22Rv1 (cell line): Measurements from ENCODE around the gene ZBTB25.

Experiments used
- H3K27ac ChIP-seq: fragments of 450-650 bp; 2 replicates; pipeline ENCODE4 v1.5.1; 2017
- ZFX ChIP-seq: fragments of 450-650 bp; IDR thresholded peaks from 2 replicates; pipeline ENCODE4 v1.6.1; 2017; ENCODE audit warnings: antibody characterized with exemption, borderline replicate concordance
- TF ChIP-seq, protein P1 (sequence below): fragments of 450-650 bp; IDR thresholded peaks from 2 replicates; pipeline ENCODE4 v1.5.1; 2017; ENCODE audit warnings: mild to moderate bottlenecking

Gene ZBTB25

DNA sequence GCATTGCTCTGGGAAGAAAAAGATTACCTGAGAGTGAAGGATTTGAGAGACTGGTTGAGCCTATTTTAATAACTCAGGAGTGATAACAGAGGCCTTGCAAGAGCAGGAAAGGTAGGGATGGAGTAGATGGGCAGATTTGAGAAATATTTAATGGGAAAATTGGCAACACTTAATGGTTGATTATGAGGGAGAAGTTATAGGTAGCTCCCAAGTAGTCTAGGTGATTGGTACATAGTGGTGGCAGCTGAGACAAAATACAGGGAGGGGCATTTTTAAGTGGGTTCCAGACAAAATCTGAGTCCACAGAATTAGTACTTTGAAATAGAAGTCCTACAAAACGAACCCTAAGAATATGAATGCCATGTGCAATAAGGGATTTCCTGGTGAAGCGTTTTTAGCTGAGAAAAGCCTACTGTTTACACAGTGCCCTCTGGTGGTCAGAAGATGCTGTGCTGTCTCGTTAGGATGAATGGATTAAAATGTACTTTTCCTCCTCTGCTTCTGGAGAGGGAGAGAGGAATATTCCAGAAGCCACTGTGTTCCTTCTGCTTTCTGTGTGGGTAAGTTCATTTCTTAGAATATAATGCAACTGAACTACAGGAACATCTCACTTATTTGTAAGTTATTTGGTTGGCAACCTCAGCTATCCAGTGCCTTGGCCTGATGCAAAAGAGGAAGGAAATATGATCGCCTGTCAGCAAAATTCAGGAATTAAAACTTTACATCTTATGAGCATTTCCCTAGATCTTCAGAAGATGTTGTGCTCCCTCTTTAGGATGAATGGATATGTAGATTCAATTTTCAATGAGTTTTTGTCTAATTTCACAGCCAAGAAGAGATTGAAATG lies 7.4 kb upstream of the ZBTB25 start:
- TF ChIP-seq, protein P1, sequence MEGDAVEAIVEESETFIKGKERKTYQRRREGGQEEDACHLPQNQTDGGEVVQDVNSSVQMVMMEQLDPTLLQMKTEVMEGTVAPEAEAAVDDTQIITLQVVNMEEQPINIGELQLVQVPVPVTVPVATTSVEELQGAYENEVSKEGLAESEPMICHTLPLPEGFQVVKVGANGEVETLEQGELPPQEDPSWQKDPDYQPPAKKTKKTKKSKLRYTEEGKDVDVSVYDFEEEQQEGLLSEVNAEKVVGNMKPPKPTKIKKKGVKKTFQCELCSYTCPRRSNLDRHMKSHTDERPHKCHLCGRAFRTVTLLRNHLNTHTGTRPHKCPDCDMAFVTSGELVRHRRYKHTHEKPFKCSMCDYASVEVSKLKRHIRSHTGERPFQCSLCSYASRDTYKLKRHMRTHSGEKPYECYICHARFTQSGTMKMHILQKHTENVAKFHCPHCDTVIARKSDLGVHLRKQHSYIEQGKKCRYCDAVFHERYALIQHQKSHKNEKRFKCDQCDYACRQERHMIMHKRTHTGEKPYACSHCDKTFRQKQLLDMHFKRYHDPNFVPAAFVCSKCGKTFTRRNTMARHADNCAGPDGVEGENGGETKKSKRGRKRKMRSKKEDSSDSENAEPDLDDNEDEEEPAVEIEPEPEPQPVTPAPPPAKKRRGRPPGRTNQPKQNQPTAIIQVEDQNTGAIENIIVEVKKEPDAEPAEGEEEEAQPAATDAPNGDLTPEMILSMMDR, result peak; percentile 96
- TF ChIP-seq ZFX, result no peak
- H3K27ac ChIP-seq, result 0 out of 2 replicates have a peak overlapping the region, but pooled peaks have one; percentile 3

DNA sequence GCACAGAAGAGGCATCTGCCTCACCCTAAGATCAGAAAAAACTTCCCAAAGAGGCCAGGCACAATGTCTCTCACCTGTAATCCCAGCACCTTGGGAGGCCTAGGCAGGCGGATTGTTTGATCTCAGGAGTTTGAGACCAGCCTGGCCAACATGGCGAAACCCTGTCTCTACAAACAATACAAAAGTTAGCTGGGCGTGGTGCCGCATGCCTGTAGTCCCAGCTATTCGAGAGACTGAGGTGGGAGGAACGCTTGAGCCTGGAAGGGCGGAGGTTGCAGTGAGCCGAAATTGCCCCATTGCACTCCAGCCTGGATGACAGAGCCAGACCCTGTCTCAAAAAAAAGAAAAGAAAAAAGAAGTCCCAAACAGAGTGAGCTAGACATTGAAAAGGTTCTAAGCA lies 5.4 kb upstream of the ZBTB25 start:
- TF ChIP-seq ZFX, result no peak
- TF ChIP-seq, protein P1, result no peak
- no peak overlapping the region for H3K27ac ChIP-seq

DNA sequence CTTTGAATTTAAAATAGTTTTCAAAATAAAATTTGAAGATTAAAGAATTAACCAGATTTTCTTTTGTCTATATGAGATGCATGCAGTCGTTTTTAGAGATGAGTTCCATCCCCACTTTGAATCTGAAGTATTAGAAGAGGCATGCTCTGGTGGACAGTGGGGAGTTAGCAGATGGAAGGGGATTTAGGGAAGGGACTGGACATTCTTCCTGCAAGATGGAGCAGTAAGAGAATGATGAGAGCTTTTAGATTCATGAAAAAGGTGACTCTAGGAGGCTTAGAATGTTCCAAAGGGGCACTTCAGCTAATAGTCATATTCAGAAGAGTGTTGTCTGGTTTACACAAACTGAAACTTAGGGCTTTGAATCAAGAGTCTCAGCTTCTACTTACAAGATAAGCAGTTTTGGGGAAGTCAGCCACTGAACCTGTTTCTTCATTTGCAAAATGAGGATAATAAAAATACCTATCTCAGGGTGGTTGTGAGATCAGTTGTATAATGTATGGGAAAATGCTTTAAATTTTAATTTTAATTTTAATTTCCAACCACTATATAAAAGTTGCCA lies 4.7 kb upstream of the ZBTB25 start:
- no peak for TF ChIP-seq ZFX
- TF ChIP-seq, protein P1, result no peak
- no peak overlapping the region for H3K27ac ChIP-seq

DNA sequence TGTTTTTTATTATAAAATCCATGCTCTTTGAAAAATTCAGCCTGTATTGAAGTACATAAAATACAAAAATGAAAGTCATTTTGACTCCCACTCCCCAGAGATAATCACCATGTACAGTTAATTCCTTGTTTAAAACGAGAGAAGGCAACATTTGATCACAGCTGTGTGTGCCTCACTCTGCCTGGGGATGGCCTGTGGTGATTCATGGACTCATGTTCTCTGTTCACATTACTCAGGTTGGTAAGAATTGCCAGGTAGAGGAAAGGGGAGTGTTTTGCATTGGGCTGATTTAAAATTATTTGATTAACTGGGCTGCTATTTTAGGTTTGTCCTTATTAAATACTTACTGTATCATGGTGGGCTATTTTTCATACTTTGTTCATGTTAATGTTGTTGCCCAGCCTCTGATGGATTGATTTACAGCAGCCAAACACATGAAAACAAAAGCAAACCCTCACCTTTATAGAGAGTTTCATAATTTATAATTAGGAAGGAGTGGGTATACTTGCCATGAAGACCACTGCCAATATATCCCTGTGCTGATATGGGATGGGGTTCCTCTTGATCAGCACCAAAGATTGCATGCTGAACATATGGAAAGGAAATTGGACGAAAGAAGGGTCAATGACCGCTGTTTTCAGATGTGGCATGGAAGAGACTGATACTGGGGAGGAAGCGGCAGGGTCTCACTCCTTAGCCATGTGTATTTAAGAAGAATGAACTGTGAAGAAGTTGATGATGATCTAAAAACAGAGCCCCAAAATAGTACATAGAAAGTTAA lies 3.9 kb upstream of the ZBTB25 start:
- TF ChIP-seq, protein P1, result no peak
- TF ChIP-seq ZFX, result no peak
- no peak overlapping the region for H3K27ac ChIP-seq

DNA sequence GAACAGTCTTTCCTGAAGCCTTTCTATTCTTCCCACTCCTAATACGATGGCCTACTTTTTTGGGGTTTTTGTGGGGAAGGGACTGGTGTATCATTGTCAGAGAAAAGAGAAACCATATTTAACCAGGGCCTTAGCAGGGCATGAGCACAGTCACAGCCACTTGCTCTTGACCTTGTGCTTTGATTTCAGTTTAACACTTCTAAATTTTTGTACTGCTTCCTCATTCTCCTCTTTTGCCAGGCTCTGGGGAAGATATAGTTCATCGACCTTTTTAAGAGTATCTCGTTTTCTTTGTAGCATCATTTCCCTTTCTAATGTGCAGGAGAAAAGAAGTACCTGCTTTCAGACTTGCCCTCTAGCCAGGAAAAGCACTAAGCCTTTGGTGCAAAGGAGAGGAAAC lies 3.1 kb upstream of the ZBTB25 start:
- TF ChIP-seq ZFX, result no peak
- TF ChIP-seq, protein P1, result no peak
- H3K27ac ChIP-seq, result no peak overlapping the region

DNA sequence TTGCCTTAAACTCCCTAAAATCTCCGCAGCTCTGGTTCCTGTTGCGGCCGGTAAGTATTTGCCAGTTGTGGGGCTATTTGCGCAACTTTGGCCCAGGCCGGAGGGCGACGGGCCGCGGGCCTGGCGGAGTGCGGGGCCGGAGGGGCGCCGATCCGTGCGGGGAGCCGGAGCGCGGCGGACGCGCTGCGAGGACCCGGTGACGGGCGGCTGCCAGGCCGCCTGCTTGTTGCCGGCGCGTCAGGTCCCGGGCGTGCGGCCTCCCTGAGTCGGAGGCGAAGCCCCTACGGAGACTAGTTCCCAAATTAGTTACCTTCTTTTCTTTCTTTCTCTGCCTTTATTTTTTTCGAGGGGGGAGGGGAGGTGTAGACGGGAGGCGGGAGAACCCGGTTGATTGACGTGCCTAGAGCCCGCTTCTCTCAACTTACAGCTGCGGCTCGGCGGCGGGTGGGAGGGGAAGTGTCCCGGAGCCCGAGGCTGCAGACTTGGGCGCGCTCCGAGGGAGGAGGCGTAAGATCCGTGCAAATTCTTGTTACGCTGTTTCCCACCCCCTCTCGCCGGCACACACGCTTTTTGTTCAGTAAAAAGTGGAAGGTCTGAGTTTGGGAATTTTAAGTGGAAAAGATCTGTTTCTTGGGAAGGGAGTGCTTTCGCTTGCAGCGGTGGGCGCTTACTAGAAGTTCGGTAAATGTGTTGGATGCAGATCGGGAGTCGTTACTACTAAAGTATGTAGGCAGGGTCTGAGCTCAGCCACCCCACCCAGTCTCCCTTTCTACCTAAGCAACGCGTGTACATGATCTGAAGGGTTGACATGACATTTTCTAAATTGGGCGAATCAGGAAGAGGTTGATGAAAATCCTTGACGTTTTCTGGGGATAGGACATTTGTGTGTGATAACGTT lies 1.5 kb upstream of the ZBTB25 start:
- H3K27ac ChIP-seq, result peak overlapping the region; percentile 99

More for the DNA sequence above, 1.5 kb upstream of the ZBTB25 start:
- no peak for TF ChIP-seq ZFX
- TF ChIP-seq, protein P1, result no peak
